Measurements from ENCODE around the gene GPR26. TPM values are rescaled to one million over a fixed set of nuclear protein-coding genes. Genes with fewer than 3 reads are reported as not detected.

GPR26 gene
- total and polyA plus RNA-seq, 2 experiments from 2014 or later: not detected

DNA sequence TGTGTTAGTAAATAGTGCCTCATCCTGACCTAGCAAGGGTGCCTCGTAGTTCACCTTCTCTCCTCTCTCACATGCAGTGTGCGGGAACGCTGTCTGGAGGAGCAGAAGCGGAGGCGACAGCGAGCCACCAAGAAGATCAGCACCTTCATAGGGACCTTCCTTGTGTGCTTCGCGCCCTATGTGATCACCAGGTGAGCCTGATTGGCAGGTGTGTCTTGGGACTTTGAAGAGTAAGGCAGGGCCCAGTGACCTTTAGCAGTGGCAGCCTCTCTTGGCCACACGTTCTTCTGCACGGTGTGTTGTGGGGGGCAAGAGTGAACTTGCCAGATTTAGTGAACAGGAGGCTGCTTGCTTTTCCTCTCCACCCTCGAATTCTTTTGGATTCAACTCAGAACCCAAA, 8.6 kb downstream of the GPR26 start:
- H3K9me2 ChIP-seq (replicated peaks; ENCODE audit: insufficient read depth): no peaks in the 10 kb centered on the region
- 83% methylated on average over 11 of the region's 11 CpGs for WGBS (ENCODE audit: low lambda C conversion rate, missing lambda C conversion rate)

GRCh38 chr10:123675811-123676210, 9.7 kb downstream of the GPR26 start:
- Histone ChIP-seq H4K20me1 (ENCODE audit: insufficient read depth, poor library complexity, severe bottlenecking) (no peaks in the 10 kb centered on the region), H3K36me3 (replicated peaks; ENCODE audit: insufficient read depth, low read depth) (no peaks in the 10 kb centered on the region), H3K27ac (no peak overlapping the region), H3K9me2 (replicated peaks; ENCODE audit: insufficient read depth) (no peaks in the 10 kb centered on the region), H3K9me3 (ENCODE audit: low read depth) (no peaks in the 10 kb centered on the region), H3K79me2 (no peaks in the 10 kb centered on the region), H3K4me1 (ENCODE audit: insufficient read depth) (no peaks in the 10 kb centered on the region), H2AFZ (no peak overlapping the region), H3K4me2 (no peak overlapping the region), H3K27me3 (no peaks in the 10 kb centered on the region), H3K4me3 (no peak overlapping the region)
- TF ChIP-seq, protein P1, sequence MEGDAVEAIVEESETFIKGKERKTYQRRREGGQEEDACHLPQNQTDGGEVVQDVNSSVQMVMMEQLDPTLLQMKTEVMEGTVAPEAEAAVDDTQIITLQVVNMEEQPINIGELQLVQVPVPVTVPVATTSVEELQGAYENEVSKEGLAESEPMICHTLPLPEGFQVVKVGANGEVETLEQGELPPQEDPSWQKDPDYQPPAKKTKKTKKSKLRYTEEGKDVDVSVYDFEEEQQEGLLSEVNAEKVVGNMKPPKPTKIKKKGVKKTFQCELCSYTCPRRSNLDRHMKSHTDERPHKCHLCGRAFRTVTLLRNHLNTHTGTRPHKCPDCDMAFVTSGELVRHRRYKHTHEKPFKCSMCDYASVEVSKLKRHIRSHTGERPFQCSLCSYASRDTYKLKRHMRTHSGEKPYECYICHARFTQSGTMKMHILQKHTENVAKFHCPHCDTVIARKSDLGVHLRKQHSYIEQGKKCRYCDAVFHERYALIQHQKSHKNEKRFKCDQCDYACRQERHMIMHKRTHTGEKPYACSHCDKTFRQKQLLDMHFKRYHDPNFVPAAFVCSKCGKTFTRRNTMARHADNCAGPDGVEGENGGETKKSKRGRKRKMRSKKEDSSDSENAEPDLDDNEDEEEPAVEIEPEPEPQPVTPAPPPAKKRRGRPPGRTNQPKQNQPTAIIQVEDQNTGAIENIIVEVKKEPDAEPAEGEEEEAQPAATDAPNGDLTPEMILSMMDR (IDR thresholded peaks at IDR 0.05; ENCODE audit: poor library complexity): no peak
- no peak for TF ChIP-seq EZH2phosphoT487 (IDR thresholded peaks at IDR 0.05; ENCODE audit: low read depth, severe bottlenecking, unreplicated experiment)
- TF ChIP-seq EZH2 (IDR thresholded peaks at IDR 0.05; ENCODE audit: borderline replicate concordance): no peak
- 66% methylated on average over 4 of the region's 4 CpGs for WGBS (ENCODE audit: low lambda C conversion rate, missing lambda C conversion rate)
- DNase-seq (ENCODE audit: low spot score): no peak

More for the DNA sequence above, 8.6 kb downstream of the GPR26 start:
- Histone ChIP-seq H3K4me1 (ENCODE audit: insufficient read depth) (no peaks in the 10 kb centered on the region), H3K27ac (no peak overlapping the region), H3K79me2 (no peaks in the 10 kb centered on the region), H4K20me1 (ENCODE audit: insufficient read depth, poor library complexity, severe bottlenecking) (no peaks in the 10 kb centered on the region), H3K27me3 (peaks cover 5% of the 10 kb centered on the region), H3K4me3 (no peak overlapping the region), H2AFZ (no peak overlapping the region), H3K4me2 (no peak overlapping the region), H3K36me3 (replicated peaks; ENCODE audit: insufficient read depth, low read depth) (no peaks in the 10 kb centered on the region), H3K9me3 (ENCODE audit: low read depth) (no peaks in the 10 kb centered on the region)
- TF ChIP-seq EZH2 (IDR thresholded peaks at IDR 0.05; ENCODE audit: borderline replicate concordance): no peak
- no peak for TF ChIP-seq EZH2phosphoT487 (IDR thresholded peaks at IDR 0.05; ENCODE audit: low read depth, severe bottlenecking, unreplicated experiment)
- TF ChIP-seq, protein P1 (IDR thresholded peaks at IDR 0.05; ENCODE audit: poor library complexity): no peak
- no peak for DNase-seq (ENCODE audit: low spot score)

DNA sequence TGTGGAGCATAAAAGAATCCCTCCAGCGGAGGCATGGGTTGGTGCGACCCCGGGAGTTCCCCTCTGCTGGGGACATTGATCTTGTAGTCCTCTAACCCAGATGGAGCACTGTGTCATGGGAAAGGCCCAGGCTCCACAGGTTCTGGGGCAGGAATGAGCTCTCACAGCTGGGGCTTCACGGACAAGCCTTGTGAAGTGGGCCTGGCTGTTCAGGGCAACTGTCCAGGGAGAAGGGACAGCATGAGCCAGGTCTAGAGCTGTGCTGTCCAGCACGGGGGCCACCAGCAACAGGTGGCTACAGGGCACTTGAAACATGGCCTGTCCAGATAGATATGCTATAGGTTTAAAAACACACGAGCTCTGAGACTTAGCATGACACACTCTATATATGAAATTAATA, 11.4 kb downstream of the GPR26 start:
- no peaks in the 10 kb centered on the region for H3K79me2 ChIP-seq
- TF ChIP-seq, protein P1 (IDR thresholded peaks at IDR 0.05; ENCODE audit: poor library complexity): no peak
- TF ChIP-seq EZH2 (IDR thresholded peaks at IDR 0.05; ENCODE audit: borderline replicate concordance) (no peak), EZH2phosphoT487 (IDR thresholded peaks at IDR 0.05; ENCODE audit: low read depth, severe bottlenecking, unreplicated experiment) (no peak)
- no peak overlapping the region for H2AFZ ChIP-seq
- H3K4me2 ChIP-seq: no peak overlapping the region
- H3K9me2 ChIP-seq (replicated peaks; ENCODE audit: insufficient read depth): no peaks in the 10 kb centered on the region
- no peaks in the 10 kb centered on the region for H3K27me3 ChIP-seq
- H3K4me3 ChIP-seq: no peak overlapping the region
- H3K9me3 ChIP-seq (ENCODE audit: low read depth): no peaks in the 10 kb centered on the region
- no peaks in the 10 kb centered on the region for H3K4me1 ChIP-seq (ENCODE audit: insufficient read depth)
- no peaks in the 10 kb centered on the region for H3K36me3 ChIP-seq (replicated peaks; ENCODE audit: insufficient read depth, low read depth)
- WGBS (ENCODE audit: low lambda C conversion rate, missing lambda C conversion rate): 76% methylated on average over 6 of the region's 6 CpGs
- no peak for DNase-seq (ENCODE audit: low spot score)
- H3K27ac ChIP-seq: no peak overlapping the region
- H4K20me1 ChIP-seq (ENCODE audit: insufficient read depth, poor library complexity, severe bottlenecking): no peaks in the 10 kb centered on the region

- Histone ChIP-seq H3K27me3 (no peaks in the 10 kb centered on the region), H3K27ac (no peak overlapping the region), H3K79me2 (no peaks in the 10 kb centered on the region), H3K4me1 (ENCODE audit: insufficient read depth) (no peaks in the 10 kb centered on the region), H3K4me3 (no peak overlapping the region), H3K9me3 (ENCODE audit: low read depth) (no peaks in the 10 kb centered on the region), H3K9me2 (replicated peaks; ENCODE audit: insufficient read depth) (no peaks in the 10 kb centered on the region), H3K4me2 (no peak overlapping the region), H2AFZ (no peak overlapping the region), H3K36me3 (replicated peaks; ENCODE audit: insufficient read depth, low read depth) (no peaks in the 10 kb centered on the region), H4K20me1 (ENCODE audit: insufficient read depth, poor library complexity, severe bottlenecking) (no peaks in the 10 kb centered on the region)
- TF ChIP-seq EZH2 (IDR thresholded peaks at IDR 0.05; ENCODE audit: borderline replicate concordance) (no peak), EZH2phosphoT487 (IDR thresholded peaks at IDR 0.05; ENCODE audit: low read depth, severe bottlenecking, unreplicated experiment) (no peak)
- TF ChIP-seq, protein P1 (IDR thresholded peaks at IDR 0.05; ENCODE audit: poor library complexity): no peak
- 67% methylated on average over 5 of the region's 5 CpGs for WGBS (ENCODE audit: low lambda C conversion rate, missing lambda C conversion rate)
- DNase-seq (ENCODE audit: low spot score): no peak
Measured at GRCh38 chr10:123678376-123678775, 12.2 kb downstream of the GPR26 start.
